ENCODE data around the gene SHROOM2.
"Not testable (repeated sequence)": the region's sequence is repeated elsewhere in the genome, so short reads cannot be mapped to it uniquely, and the experiment has no call there.

SHROOM2 gene

GRCh38 chrX:9809876-9810275 lies 23.6 kb downstream of the SHROOM2 start:
- H3K79me2 ChIP-seq (ENCODE audit: control insufficient read depth, insufficient read depth, low read length, unreplicated experiment); H2AFZ ChIP-seq (ENCODE audit: low read length, unreplicated experiment); H3K27ac ChIP-seq (ENCODE audit: low read depth, low read length); H3K36me3 ChIP-seq (ENCODE audit: insufficient read depth, low read length); H3K27me3 ChIP-seq (ENCODE audit: insufficient read depth, low read length); H3K4me3 ChIP-seq (ENCODE audit: low read depth, low read length); H3K4me1 ChIP-seq (ENCODE audit: control insufficient read depth, insufficient read depth, low read length, unreplicated experiment): not testable (repeated sequence)

- H2AFZ ChIP-seq (ENCODE audit: low read length, unreplicated experiment); H3K79me2 ChIP-seq (ENCODE audit: control insufficient read depth, insufficient read depth, low read length, unreplicated experiment); H3K4me3 ChIP-seq (ENCODE audit: low read depth, low read length); H3K27me3 ChIP-seq (ENCODE audit: insufficient read depth, low read length); H3K27ac ChIP-seq (ENCODE audit: low read depth, low read length); H3K36me3 ChIP-seq (ENCODE audit: insufficient read depth, low read length); H3K4me1 ChIP-seq (ENCODE audit: control insufficient read depth, insufficient read depth, low read length, unreplicated experiment): not testable (repeated sequence)
Observed at GRCh38 chrX:9811086-9811485, 24.9 kb downstream of the SHROOM2 start.

- H3K27me3 ChIP-seq (ENCODE audit: insufficient read depth, low read length), result peaks cover 32% of the 10 kb centered on the region
- no peak overlapping the region for H2AFZ ChIP-seq (ENCODE audit: low read length, unreplicated experiment)
- H3K36me3 ChIP-seq (ENCODE audit: insufficient read depth, low read length), result no peaks in the 10 kb centered on the region
- no peak overlapping the region for H3K4me3 ChIP-seq (ENCODE audit: low read depth, low read length)
- no peak overlapping the region for H3K27ac ChIP-seq (ENCODE audit: low read depth, low read length)
- H3K79me2 ChIP-seq (ENCODE audit: control insufficient read depth, insufficient read depth, low read length, unreplicated experiment), result no peaks in the 10 kb centered on the region
- H3K4me1 ChIP-seq (ENCODE audit: control insufficient read depth, insufficient read depth, low read length, unreplicated experiment), result no peaks in the 10 kb centered on the region
Observed at GRCh38 chrX:9816084-9816700, 30.0 kb downstream of the SHROOM2 start.

- no peaks in the 10 kb centered on the region for H3K4me1 ChIP-seq (ENCODE audit: control insufficient read depth, insufficient read depth, low read length, unreplicated experiment)
- no peaks in the 10 kb centered on the region for H3K79me2 ChIP-seq (ENCODE audit: control insufficient read depth, insufficient read depth, low read length, unreplicated experiment)
- H3K4me3 ChIP-seq (ENCODE audit: low read depth, low read length), result no peak overlapping the region
- no peak overlapping the region for H3K27ac ChIP-seq (ENCODE audit: low read depth, low read length)
- H3K27me3 ChIP-seq (ENCODE audit: insufficient read depth, low read length), result peaks cover 28% of the 10 kb centered on the region
- no peak overlapping the region for H2AFZ ChIP-seq (ENCODE audit: low read length, unreplicated experiment)
- no peaks in the 10 kb centered on the region for H3K36me3 ChIP-seq (ENCODE audit: insufficient read depth, low read length)
Observed at GRCh38 chrX:9821572-9821971, 35.3 kb downstream of the SHROOM2 start.

DNA sequence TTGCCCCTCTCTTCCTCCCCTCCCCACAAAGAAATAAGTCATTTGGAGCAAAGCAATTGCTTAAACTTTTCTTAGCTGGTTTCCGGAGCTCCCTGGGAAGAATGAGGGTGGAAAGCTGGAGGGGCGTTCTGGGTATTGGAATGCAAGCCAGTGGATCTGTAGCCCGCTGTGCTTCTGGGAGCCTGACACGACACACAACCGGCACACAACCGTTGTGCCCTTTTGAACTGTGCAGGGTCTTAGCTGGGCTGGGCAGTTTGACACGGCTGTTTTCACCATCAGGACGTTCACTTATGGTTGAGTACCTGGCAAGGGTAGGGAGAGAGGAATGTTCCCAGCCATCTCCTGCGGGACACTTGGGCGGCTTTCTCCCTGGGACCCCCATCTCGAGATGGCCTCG lies 38.3 kb downstream of the SHROOM2 start:
- Histone ChIP-seq H3K27me3 (ENCODE audit: insufficient read depth, low read length) (peaks cover 19% of the 10 kb centered on the region; the same call in 1 of the 2 replicates), H2AFZ (ENCODE audit: low read length, unreplicated experiment) (no peak overlapping the region)

GRCh38 chrX:9825129-9825790 lies 39.0 kb downstream of the SHROOM2 start:
- H2AFZ ChIP-seq (ENCODE audit: low read length, unreplicated experiment), result no peak overlapping the region
- no peak overlapping the region for H3K27ac ChIP-seq (ENCODE audit: low read depth, low read length)
- H3K79me2 ChIP-seq (ENCODE audit: control insufficient read depth, insufficient read depth, low read length, unreplicated experiment), result no peaks in the 10 kb centered on the region
- H3K27me3 ChIP-seq (ENCODE audit: insufficient read depth, low read length), result peaks cover 19% of the 10 kb centered on the region; the same call in 1 of the 2 replicates
- H3K4me3 ChIP-seq (ENCODE audit: low read depth, low read length), result no peak overlapping the region
- no peaks in the 10 kb centered on the region for H3K4me1 ChIP-seq (ENCODE audit: control insufficient read depth, insufficient read depth, low read length, unreplicated experiment)
- H3K36me3 ChIP-seq (ENCODE audit: insufficient read depth, low read length), result no peaks in the 10 kb centered on the region

More for the DNA sequence above, 38.3 kb downstream of the SHROOM2 start:
- H3K27ac ChIP-seq (ENCODE audit: low read depth, low read length), result no peak overlapping the region
- no peaks in the 10 kb centered on the region for H3K4me1 ChIP-seq (ENCODE audit: control insufficient read depth, insufficient read depth, low read length, unreplicated experiment)
- no peak overlapping the region for H3K4me3 ChIP-seq (ENCODE audit: low read depth, low read length)
- no peaks in the 10 kb centered on the region for H3K36me3 ChIP-seq (ENCODE audit: insufficient read depth, low read length)
- no peaks in the 10 kb centered on the region for H3K79me2 ChIP-seq (ENCODE audit: control insufficient read depth, insufficient read depth, low read length, unreplicated experiment)

GRCh38 chrX:9825966-9826365 lies 39.7 kb downstream of the SHROOM2 start:
- Histone ChIP-seq H3K4me3 (ENCODE audit: low read depth, low read length) (no peak overlapping the region), H3K27me3 (ENCODE audit: insufficient read depth, low read length) (peaks cover 15% of the 10 kb centered on the region; the same call in 1 of the 2 replicates), H3K36me3 (ENCODE audit: insufficient read depth, low read length) (no peaks in the 10 kb centered on the region), H3K79me2 (ENCODE audit: control insufficient read depth, insufficient read depth, low read length, unreplicated experiment) (no peaks in the 10 kb centered on the region), H3K27ac (ENCODE audit: low read depth, low read length) (no peak overlapping the region), H3K4me1 (ENCODE audit: control insufficient read depth, insufficient read depth, low read length, unreplicated experiment) (no peaks in the 10 kb centered on the region), H2AFZ (ENCODE audit: low read length, unreplicated experiment) (no peak overlapping the region)

GRCh38 chrX:9829308-9830267 lies 43.4 kb downstream of the SHROOM2 start:
- Histone ChIP-seq H3K27me3 (ENCODE audit: insufficient read depth, low read length) (peaks cover 11% of the 10 kb centered on the region; the same call in 1 of the 2 replicates), H3K4me1 (ENCODE audit: control insufficient read depth, insufficient read depth, low read length, unreplicated experiment) (no peaks in the 10 kb centered on the region), H2AFZ (ENCODE audit: low read length, unreplicated experiment) (no peak overlapping the region), H3K4me3 (ENCODE audit: low read depth, low read length) (no peak overlapping the region), H3K79me2 (ENCODE audit: control insufficient read depth, insufficient read depth, low read length, unreplicated experiment) (no peaks in the 10 kb centered on the region), H3K36me3 (ENCODE audit: insufficient read depth, low read length) (no peaks in the 10 kb centered on the region), H3K27ac (ENCODE audit: low read depth, low read length) (no peak overlapping the region)

DNA sequence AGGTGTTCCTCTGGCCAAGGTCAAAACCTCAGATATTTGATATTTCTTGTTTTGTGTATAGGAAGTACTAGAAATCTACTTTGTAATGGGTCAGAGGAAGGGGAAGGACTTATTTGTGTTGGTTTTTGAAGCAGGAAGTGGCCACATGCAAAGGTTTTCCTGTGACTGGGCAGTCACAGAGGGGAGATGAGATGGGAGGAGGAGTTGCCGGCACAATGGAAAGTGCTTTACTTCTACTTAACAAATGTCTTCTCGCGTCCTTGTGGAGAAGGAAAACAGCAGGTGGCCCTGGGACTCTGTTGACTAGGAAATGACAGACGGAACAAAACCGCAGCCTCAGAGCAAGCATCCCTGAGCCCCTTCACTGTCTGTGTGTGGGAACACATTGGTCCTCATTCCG lies 46.6 kb downstream of the SHROOM2 start:
- Histone ChIP-seq H3K4me1 (ENCODE audit: control insufficient read depth, insufficient read depth, low read length, unreplicated experiment) (no peaks in the 10 kb centered on the region), H3K27ac (ENCODE audit: low read depth, low read length) (no peak overlapping the region), H2AFZ (ENCODE audit: low read length, unreplicated experiment) (no peak overlapping the region), H3K36me3 (ENCODE audit: insufficient read depth, low read length) (no peaks in the 10 kb centered on the region), H3K79me2 (ENCODE audit: control insufficient read depth, insufficient read depth, low read length, unreplicated experiment) (no peaks in the 10 kb centered on the region), H3K4me3 (ENCODE audit: low read depth, low read length) (no peak overlapping the region), H3K27me3 (ENCODE audit: insufficient read depth, low read length) (peaks cover 3% of the 10 kb centered on the region; the same call in 1 of the 2 replicates)

- Histone ChIP-seq H3K36me3 (ENCODE audit: insufficient read depth, low read length) (no peaks in the 10 kb centered on the region), H3K27me3 (ENCODE audit: insufficient read depth, low read length) (peaks cover 10% of the 10 kb centered on the region; the same call in 1 of the 2 replicates), H3K4me3 (ENCODE audit: low read depth, low read length) (no peak overlapping the region), H2AFZ (ENCODE audit: low read length, unreplicated experiment) (no peak overlapping the region), H3K79me2 (ENCODE audit: control insufficient read depth, insufficient read depth, low read length, unreplicated experiment) (no peaks in the 10 kb centered on the region), H3K27ac (ENCODE audit: low read depth, low read length) (no peak overlapping the region), H3K4me1 (ENCODE audit: control insufficient read depth, insufficient read depth, low read length, unreplicated experiment) (no peaks in the 10 kb centered on the region)
Observed at GRCh38 chrX:9835585-9836210, 49.5 kb downstream of the SHROOM2 start.

Data from ACC112 (cell line).